Endometrial microvascular endothelial cells (primary cell): Measurements from ENCODE around the gene RBM28. TPM values are rescaled to one million over a fixed set of nuclear protein-coding genes. Genes with fewer than 3 reads are reported as not detected.

Experiments used
- in situ Hi-C: cut with HindIII; loops from 2 replicates; pipeline ENCODE4 v1.10.0; 2017; ENCODE audit warnings: low sequenced_read_pairs, low pct_unique_long_range_greater_than_20kb; ENCODE audit errors: inconsistent ontology term
- total RNA-seq: library from RNA; depleted of rRNA; stranded (reverse); fragments of >200 nt; gene quantifications from one replicate; pipeline ENCODE4 v1.2.3, GENCODE V29; 2015; ENCODE audit errors: inconsistent ontology term

RBM28 gene
- total RNA-seq, 1 donor from 2014 or later, result 26.8 TPM

DNA sequence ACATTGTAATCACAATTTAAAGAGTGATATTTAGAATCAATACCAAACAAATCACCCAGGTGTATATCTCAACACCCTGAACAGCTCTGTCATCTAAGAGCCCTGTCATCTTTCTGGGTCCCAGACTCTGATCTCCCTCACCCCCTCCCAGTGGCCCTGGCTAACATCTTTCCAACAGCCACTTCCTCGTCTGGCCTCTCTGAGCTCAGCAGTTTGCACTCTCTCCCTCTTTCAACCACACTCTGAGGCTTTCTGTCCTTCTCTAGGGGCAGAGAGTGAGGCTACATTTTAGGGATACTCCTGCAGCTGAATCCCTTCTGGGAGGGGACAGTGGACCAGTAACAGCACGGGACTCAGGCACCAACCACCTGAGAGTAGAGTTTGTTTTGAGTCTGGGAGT, 34.9 kb upstream of the RBM28 start:
- in situ Hi-C loops, result no loop called here

GRCh38 chr7:128376077-128376476, 32.4 kb upstream of the RBM28 start:
- in situ Hi-C loops, result no loop called here

GRCh38 chr7:128374041-128374440, 30.3 kb upstream of the RBM28 start:
- in situ Hi-C loops, result no loop called here

DNA sequence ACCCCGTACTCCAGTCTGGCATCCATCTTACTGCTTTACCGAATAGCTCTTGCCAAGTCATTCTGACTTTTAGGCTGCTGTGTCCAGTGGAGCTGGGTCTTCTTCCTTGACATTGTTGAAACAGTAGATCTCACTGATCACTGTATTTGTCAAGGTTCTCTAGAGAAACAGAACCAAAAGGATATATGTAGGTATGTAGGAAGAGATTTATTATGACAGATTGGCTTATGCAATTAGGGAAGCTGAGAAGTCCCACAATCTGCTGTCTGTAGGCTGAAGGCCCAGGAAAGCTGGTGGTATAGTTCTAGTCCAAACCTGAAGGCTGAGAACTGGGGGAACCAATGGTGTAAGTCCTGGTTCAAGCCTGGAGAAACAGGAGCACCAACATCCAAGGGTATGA, 29.9 kb upstream of the RBM28 start:
- in situ Hi-C loops, result no loop called here

GRCh38 chr7:128370491-128370890, 26.8 kb upstream of the RBM28 start:
- in situ Hi-C loops, result no loop called here

- in situ Hi-C loops, result no loop called here
Observed at GRCh38 chr7:128366986-128367385, 23.3 kb upstream of the RBM28 start.

GRCh38 chr7:128366300-128366699, 22.6 kb upstream of the RBM28 start:
- in situ Hi-C loops, result no loop called here

DNA sequence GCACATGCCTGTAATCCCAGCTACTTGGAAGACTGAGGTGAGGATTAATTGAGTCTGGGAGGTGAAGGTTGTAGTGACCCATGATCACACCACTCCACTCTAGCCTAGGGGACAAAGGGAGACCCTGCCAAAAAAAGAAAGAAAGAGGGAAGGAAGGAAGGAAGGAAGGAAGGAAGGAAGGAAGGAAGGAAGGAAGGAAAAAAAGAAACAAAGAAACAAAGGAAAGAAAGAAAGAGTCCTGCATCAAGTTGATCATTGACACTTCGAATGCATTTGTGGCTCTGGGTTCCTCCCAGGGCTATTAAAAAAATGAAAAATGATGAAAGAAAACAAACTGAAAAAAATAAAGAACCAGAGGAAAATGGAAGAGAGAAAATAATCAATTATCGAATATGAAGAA, 21.7 kb upstream of the RBM28 start:
- in situ Hi-C loops, result no loop called here

- in situ Hi-C loops, result no loop called here
Observed at GRCh38 chr7:128364166-128364870, 20.6 kb upstream of the RBM28 start.

GRCh38 chr7:128363261-128363721, 19.6 kb upstream of the RBM28 start:
- in situ Hi-C loops, result no loop called here

DNA sequence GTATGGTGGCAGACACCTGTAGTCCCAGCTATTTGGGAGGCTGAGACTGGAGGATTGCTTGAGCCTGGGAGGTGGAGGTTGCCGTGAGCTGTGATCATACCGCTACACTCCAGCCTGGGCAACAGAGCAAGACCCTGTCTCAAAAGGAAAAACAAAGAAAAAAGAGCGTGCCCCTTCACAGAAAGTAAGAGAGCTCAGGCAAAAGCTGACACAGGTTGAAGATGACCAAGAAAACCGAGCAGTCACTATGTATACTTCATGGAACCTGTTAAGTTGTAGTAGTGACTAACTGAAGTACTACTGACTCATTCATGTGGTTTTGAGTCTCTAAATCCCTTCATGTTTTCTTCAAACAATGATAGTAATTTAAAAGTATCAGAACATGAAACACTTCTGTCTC, 19.0 kb upstream of the RBM28 start:
- in situ Hi-C loops, result no loop called here

GRCh38 chr7:128361411-128362379, 18.0 kb upstream of the RBM28 start, which contains the start of gene PRRT4:
Gene PRRT4 (minus strand): TSS chr7:128361690.
- in situ Hi-C loops, result no loop called here

DNA sequence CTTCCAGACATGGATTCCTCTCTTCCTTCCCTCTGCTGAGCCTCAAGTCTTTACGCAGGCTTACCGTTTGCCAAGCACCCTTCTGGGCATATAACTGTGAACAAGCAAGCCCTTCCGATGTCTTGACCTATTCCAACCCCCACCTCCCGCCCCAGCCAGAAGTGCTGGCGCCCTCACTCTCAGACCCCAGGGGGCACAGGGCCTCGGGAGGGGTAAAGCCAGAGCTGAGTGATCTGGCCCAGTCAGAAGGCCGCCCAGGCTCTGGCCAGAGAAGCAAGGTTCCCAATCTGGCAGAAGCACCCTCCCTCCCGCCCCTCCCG, 16.6 kb upstream of the RBM28 start:
- in situ Hi-C loops, result no loop called here

DNA sequence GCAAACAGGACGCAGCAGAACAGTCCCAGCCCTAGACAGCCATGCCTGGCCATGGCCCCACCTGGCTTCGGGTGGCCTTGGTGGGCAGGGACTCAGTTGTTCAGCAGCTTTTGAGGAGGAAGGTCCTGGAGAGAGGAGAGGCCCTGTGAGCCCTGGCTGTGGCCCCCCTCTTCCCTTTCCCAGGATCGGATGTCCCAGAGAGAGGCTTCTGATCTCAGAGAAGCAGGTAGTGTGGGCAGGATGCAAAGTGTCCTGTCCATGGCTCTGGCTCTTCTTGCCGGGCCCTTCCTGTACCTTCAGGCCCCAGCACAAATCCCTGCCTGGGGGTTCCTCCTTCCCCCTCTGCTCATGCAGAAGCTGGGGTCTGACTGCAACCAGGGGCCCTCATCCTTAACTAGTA, 16.2 kb upstream of the RBM28 start:
- in situ Hi-C loops, result no loop called here

GRCh38 chr7:128359336-128359735, 15.6 kb upstream of the RBM28 start:
- in situ Hi-C loops, result no loop called here

DNA sequence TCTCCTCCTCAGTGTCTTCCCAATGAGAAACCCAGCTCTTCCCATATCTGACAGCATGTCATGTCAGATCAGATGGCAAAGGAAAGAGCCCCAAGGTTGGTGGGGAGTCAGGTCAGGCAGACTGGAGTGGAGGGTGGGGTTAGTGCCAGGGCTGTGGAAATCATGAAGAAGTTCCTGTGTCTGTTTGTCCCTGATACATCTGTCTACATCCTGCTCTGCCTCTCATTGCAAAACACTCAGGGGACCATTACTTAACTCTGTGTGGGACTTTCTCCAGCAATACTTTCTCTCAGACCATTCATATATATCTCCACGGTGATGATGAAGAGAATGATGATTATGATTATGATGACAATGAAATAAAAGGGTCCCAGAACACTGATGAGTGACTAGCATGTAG, 14.5 kb upstream of the RBM28 start:
- in situ Hi-C loops, result no loop called here

DNA sequence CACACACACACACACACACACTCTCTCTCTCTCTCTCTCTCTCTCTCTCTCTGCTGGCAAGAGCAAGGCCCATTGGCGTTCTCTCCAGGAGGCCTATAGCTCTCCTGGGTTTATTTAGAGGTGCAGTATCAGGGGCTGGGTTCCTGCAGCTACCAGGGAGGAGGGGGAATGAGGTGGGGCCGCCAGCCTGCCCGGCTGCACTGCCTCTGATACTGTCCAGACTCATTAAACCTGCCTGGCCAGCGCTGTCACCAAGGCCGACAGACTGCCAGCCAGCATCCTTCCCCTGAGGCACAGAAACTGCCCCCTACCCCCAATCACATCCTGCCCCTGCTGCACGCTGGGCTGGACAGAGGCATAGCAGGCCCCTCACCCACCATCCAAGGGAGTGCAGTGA, 13.5 kb upstream of the RBM28 start:
- in situ Hi-C loops, result no loop called here

GRCh38 chr7:128356546-128357216, 13.0 kb upstream of the RBM28 start:
- in situ Hi-C loops, result no loop called here

DNA sequence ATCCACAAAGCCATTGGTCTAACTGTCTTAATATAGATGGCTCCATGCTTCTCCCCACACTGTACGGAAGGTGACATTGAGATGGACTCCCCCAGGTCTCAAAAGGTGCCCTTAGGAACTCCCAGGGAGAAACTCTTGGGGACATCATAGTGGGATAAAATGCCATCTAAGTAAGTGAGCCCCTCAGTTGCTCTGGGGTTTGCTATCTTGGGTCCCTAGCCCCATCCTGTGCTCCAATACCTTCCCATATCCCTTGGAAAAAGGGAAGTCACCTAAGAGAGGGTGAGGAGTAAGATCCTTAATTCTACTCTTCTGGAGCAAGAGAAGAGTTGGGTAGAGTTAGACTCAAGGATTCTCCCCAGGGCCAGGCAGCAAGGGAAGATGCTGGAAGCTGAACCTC, 9.9 kb upstream of the RBM28 start:
- in situ Hi-C loops, result no loop called here

DNA sequence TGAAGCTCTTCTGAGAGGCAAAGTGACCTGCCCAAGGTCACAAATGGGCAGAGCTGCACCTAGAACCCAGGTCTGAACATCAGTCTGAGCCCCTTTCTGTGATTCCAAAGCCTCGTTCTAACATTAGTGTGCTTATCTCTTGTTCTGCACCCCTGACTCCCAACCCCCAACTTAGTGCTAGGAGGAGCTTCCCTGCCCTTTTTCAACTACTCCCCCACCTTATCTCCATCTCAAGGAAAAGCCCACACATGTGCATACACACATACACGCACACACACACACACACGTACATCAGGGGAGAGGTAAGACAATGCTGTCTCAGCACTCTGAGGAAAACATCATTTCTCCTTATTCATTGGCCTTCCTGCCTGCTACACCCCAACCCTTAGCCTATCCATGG, 9.5 kb upstream of the RBM28 start:
- in situ Hi-C loops, result no loop called here
